Ishikawa (cell line): ENCODE measurements around the gene FLT1.

Experiments used
- CEBPB ChIP-seq: IDR thresholded peaks from 2 replicates; pipeline ENCODE4 v1.6.1; 2012
- CREB1 ChIP-seq: IDR thresholded peaks from 2 replicates; pipeline ENCODE4 v1.6.1; 2012; ENCODE audit warnings: low read depth
- EGR1 ChIP-seq: IDR thresholded peaks from 2 replicates; pipeline ENCODE4 v1.6.1; 2012
- EP300 ChIP-seq: IDR thresholded peaks from 2 replicates; pipeline ENCODE4 v1.6.1; 2012; ENCODE audit warnings: borderline replicate concordance
- FOXM1 ChIP-seq: IDR thresholded peaks from 2 replicates; pipeline ENCODE4 v1.6.1; 2012; ENCODE audit warnings: low read depth, borderline replicate concordance
- MAX ChIP-seq: IDR thresholded peaks from 2 replicates; pipeline ENCODE4 v1.6.1; 2012
- NFIC ChIP-seq: IDR thresholded peaks from 2 replicates; pipeline ENCODE4 v1.6.1; 2012
- RAD21 ChIP-seq: IDR thresholded peaks from 2 replicates; pipeline ENCODE4 v1.6.1; 2012; ENCODE audit warnings: low read depth
- TAF1 ChIP-seq: IDR thresholded peaks from 2 replicates; pipeline ENCODE4 v1.6.1; 2012; ENCODE audit warnings: low read depth, mild to moderate bottlenecking
- TCF12 ChIP-seq: IDR thresholded peaks from 2 replicates; pipeline ENCODE4 v1.6.1; 2012; ENCODE audit warnings: low read depth
- TEAD4 ChIP-seq: IDR thresholded peaks from 2 replicates; pipeline ENCODE4 v1.6.1; 2012
- YY1 ChIP-seq: IDR thresholded peaks from 2 replicates; pipeline ENCODE4 v1.6.1; 2012; ENCODE audit warnings: low read depth
- ZBTB7A ChIP-seq: IDR thresholded peaks from 2 replicates; pipeline ENCODE4 v1.6.1; 2012; ENCODE audit warnings: low read depth
- TF ChIP-seq, protein P1 (sequence below): IDR thresholded peaks from 2 replicates; pipeline ENCODE4 v1.6.1; 2012; ENCODE audit warnings: low read depth, mild to moderate bottlenecking
- TF ChIP-seq, protein P2 (sequence below): IDR thresholded peaks from 2 replicates; pipeline ENCODE4 v1.6.1; 2012

FLT1 gene

GRCh38 chr13:28540612-28541011 lies 45.7 kb upstream of the FLT1 start:
- no peak for TF ChIP-seq TAF1
- TF ChIP-seq, protein P1, sequence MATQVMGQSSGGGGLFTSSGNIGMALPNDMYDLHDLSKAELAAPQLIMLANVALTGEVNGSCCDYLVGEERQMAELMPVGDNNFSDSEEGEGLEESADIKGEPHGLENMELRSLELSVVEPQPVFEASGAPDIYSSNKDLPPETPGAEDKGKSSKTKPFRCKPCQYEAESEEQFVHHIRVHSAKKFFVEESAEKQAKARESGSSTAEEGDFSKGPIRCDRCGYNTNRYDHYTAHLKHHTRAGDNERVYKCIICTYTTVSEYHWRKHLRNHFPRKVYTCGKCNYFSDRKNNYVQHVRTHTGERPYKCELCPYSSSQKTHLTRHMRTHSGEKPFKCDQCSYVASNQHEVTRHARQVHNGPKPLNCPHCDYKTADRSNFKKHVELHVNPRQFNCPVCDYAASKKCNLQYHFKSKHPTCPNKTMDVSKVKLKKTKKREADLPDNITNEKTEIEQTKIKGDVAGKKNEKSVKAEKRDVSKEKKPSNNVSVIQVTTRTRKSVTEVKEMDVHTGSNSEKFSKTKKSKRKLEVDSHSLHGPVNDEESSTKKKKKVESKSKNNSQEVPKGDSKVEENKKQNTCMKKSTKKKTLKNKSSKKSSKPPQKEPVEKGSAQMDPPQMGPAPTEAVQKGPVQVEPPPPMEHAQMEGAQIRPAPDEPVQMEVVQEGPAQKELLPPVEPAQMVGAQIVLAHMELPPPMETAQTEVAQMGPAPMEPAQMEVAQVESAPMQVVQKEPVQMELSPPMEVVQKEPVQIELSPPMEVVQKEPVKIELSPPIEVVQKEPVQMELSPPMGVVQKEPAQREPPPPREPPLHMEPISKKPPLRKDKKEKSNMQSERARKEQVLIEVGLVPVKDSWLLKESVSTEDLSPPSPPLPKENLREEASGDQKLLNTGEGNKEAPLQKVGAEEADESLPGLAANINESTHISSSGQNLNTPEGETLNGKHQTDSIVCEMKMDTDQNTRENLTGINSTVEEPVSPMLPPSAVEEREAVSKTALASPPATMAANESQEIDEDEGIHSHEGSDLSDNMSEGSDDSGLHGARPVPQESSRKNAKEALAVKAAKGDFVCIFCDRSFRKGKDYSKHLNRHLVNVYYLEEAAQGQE: no peak
- no peak for TF ChIP-seq TCF12
- TF ChIP-seq RAD21: no peak
- no peak for TF ChIP-seq EGR1
- no peak for TF ChIP-seq MAX
- no peak for TF ChIP-seq YY1
- TF ChIP-seq FOXM1: no peak

- TF ChIP-seq FOXM1 (no peak), NFIC (no peak), TEAD4 (no peak), EGR1 (no peak), RAD21 (no peak), CEBPB (no peak), MAX (no peak), ZBTB7A (no peak), EP300 (no peak), YY1 (no peak), TAF1 (no peak), TCF12 (no peak), CREB1 (no peak)
- TF ChIP-seq, protein P1: no peak
- TF ChIP-seq, protein P2, sequence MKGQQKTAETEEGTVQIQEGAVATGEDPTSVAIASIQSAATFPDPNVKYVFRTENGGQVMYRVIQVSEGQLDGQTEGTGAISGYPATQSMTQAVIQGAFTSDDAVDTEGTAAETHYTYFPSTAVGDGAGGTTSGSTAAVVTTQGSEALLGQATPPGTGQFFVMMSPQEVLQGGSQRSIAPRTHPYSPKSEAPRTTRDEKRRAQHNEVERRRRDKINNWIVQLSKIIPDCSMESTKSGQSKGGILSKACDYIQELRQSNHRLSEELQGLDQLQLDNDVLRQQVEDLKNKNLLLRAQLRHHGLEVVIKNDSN: no peak
Observed at GRCh38 chr13:28539625-28540286, 44.8 kb upstream of the FLT1 start.

DNA sequence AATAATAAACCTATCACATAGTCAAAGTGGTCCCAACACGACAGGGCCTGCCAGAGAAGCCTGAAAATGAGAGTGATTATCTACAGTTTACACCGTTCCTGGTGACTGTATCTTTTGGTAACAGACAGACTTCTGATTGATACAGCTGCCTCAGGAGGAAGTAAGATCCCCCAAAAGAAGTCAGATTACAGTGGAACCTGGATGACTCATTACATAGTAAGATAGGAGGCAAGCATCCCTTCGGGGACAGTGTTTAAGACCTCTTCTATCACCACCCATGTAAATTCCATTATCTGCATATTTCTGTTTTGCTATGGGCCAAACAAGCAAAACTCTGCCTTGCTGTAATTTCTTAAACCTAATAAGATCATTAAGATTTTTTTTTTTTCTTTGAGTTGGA lies 44.0 kb upstream of the FLT1 start:
- TF ChIP-seq TAF1 (no peak), TEAD4 (no peak), CEBPB (no peak), EP300 (no peak), TCF12 (no peak), CREB1 (no peak), ZBTB7A (no peak), MAX (no peak), RAD21 (no peak), YY1 (no peak), EGR1 (no peak), FOXM1 (no peak), NFIC (no peak)
- TF ChIP-seq, protein P2: no peak
- TF ChIP-seq, protein P1: no peak

DNA sequence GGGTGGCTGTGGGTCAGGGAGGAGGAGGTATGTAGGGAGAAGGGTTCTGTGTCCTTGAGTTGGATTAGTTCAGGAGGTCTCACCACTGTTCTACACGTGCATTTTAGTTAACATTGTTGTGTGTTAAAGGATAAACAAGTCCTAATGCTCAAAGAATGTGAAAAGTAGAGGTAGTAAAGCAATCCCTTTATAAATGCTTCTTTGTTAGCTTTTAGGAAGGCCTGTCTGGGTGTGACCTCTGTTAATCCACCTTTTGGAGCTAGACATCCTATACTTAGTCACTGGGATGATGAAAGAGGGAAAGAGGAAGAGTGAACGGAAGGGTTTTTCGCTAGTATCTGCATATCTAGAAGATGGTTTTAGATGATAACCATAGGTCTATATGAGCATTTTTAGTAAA lies 42.2 kb upstream of the FLT1 start:
- no peak for TF ChIP-seq ZBTB7A
- no peak for TF ChIP-seq FOXM1
- TF ChIP-seq TCF12: no peak
- TF ChIP-seq, protein P1: no peak
- TF ChIP-seq YY1: no peak
- no peak for TF ChIP-seq TAF1
- TF ChIP-seq CREB1: no peak
- no peak for TF ChIP-seq EP300
- TF ChIP-seq, protein P2: no peak
- no peak for TF ChIP-seq MAX
- no peak for TF ChIP-seq RAD21
